K562 (cell line): Measurements from ENCODE around the gene SNAI1. TPM values are rescaled to one million over a fixed set of nuclear protein-coding genes. Genes with fewer than 3 reads are reported as not detected.

ENCODE experiments used
- ATAC-seq: fragments of 200-7000 bp; cut with Tn5 transposase; 3 replicates; pipeline ENCODE4 v1.9.1; 2020; ENCODE audit warnings: moderate library complexity
- BruUV-seq: library from RNA; stranded (reverse); fragments of 400-500 nt; replicated peaks from 2 replicates; lab custom pipeline; 2021; lab: Mats Ljungman, UMichigan
- CTCF ChIA-PET: fragments of 300-600 bp; formaldehyde crosslinking; extraction: SDS; loops from one replicate; lab custom pipeline; 2021; ENCODE audit warnings: low intra/inter-chr PET ratio; lab: Yijun Ruan, JAX
- POLR2A ChIA-PET: fragments of 300-600, 350-650 bp; sonication (Branson Sonifier 250); formaldehyde crosslinking; extraction: SDS; loops from one replicate; lab custom pipeline; 2021; ENCODE audit warnings: antibody characterized with exemption, inconsistent platforms; lab: Yijun Ruan, JAX
- DNase-seq, 4 experiments: peaks; one replicate each; pipeline versions ENCODE4 v3.0.0 to v3.0.0-alpha.2; 2011 to 2018; ENCODE audit warnings: low spot score in 3 of 4, mixed read lengths in 3 of 4; ENCODE audit errors: extremely low read depth in 1 of 4
- FAIRE-seq: peaks from 2 replicates; lab custom pipeline; 2011; peaks lifted over from hg19 to GRCh38; lab: Jason Lieb, UNC
- H2AFZ ChIP-seq: 2 replicates; pipeline ENCODE4 v1.6.0; 2011; ENCODE audit warnings: low read depth, low read length, control low read depth, inconsistent platforms
- H3K27ac ChIP-seq: fragments of 200-600 bp; 3 replicates; pipeline ENCODE4 v1.8.0; 2011; ENCODE audit warnings: low read depth, mild to moderate bottlenecking, control low read depth, inconsistent platforms, low read length, moderate library complexity, mixed read lengths; ENCODE audit errors: extremely low read depth
- H3K27me3 ChIP-seq, 2 experiments: fragments of 300-600 bp in 1 of 2; 2 replicates in 1 of 2; 3 replicates in 1 of 2; pipeline versions ENCODE4 v1.6.0 to v1.8.0; 2011; ENCODE audit warnings: inconsistent platforms in 2 of 2, low read length in 2 of 2, mild to moderate bottlenecking in 1 of 2, mixed read lengths in 1 of 2, moderate library complexity in 1 of 2; ENCODE audit not compliant: control insufficient read depth in 2 of 2, insufficient read depth in 2 of 2
- H3K36me3 ChIP-seq: fragments of 300-600 bp; 3 replicates; pipeline ENCODE4 v1.8.0; 2011; ENCODE audit warnings: mild to moderate bottlenecking, low read length, inconsistent platforms; ENCODE audit not compliant: control insufficient read depth, insufficient read depth
- H3K4me1 ChIP-seq, 2 experiments: fragments of 200-600 bp in 1 of 2; replicated peaks in 1 of 2; 2 replicates in 1 of 2; 3 replicates in 1 of 2; pipeline versions ENCODE4 v1.5.1 to v1.8.0; 2011; ENCODE audit warnings: inconsistent platforms in 2 of 2, low read length in 2 of 2, mild to moderate bottlenecking in 1 of 2, mixed read lengths in 1 of 2, moderate library complexity in 1 of 2; ENCODE audit not compliant: control insufficient read depth in 2 of 2, insufficient read depth in 2 of 2
- H3K4me2 ChIP-seq: 2 replicates; pipeline ENCODE4 v1.6.1; 2011; ENCODE audit warnings: low read length, control low read depth, inconsistent platforms, mixed read lengths; ENCODE audit not compliant: insufficient read depth
- H3K4me3 ChIP-seq: fragments of 200-600 bp; sonication (generic), shearing (Covaris generic); 2 replicates; pipeline ENCODE4 v1.5.1; 2016; ENCODE audit warnings: control low read depth, inconsistent platforms
- H3K79me2 ChIP-seq: fragments of 200-600 bp; 3 replicates; pipeline ENCODE4 v1.8.0; 2011; ENCODE audit warnings: low read length, inconsistent platforms; ENCODE audit not compliant: control insufficient read depth, insufficient read depth
- H3K9ac ChIP-seq, 2 experiments: 2 replicates each; pipeline versions ENCODE4 v1.6.0 to v1.6.1; 2011; ENCODE audit warnings: low read depth in 2 of 2, low read length in 2 of 2, control low read depth in 1 of 2, inconsistent platforms in 1 of 2, mild to moderate bottlenecking in 1 of 2, mixed read lengths in 1 of 2; ENCODE audit not compliant: insufficient read depth in 1 of 2
- H3K9me1 ChIP-seq: one replicate; pipeline ENCODE4 v1.6.0; 2011; ENCODE audit warnings: inconsistent platforms, mild to moderate bottlenecking, low read length, moderate library complexity; ENCODE audit not compliant: control insufficient read depth, insufficient read depth
- H3K9me3 ChIP-seq: replicated peaks from 2 replicates; pipeline ENCODE4 v1.5.1; 2011; ENCODE audit warnings: low read depth, low read length, inconsistent platforms; ENCODE audit not compliant: control insufficient read depth, insufficient read depth
- H4K20me1 ChIP-seq: replicated peaks from 2 replicates; pipeline ENCODE4 v1.6.1; 2011; ENCODE audit warnings: low read length, inconsistent platforms, mixed read lengths; ENCODE audit not compliant: control insufficient read depth, insufficient read depth
- EZH2 ChIP-seq: IDR thresholded peaks from 2 replicates; pipeline ENCODE4 v1.6.1; 2012; ENCODE audit warnings: low read depth, mild to moderate bottlenecking, inconsistent platforms, low read length, borderline replicate concordance
- GTF2A2 ChIP-seq: IDR thresholded peaks from 2 replicates; pipeline ENCODE4 v1.6.1; 2016; ENCODE audit warnings: mild to moderate bottlenecking, missing genetic modification characterization, missing compliant biosample characterization
- LARP7 ChIP-seq: fragments of 450-650 bp; IDR thresholded peaks from 2 replicates; pipeline ENCODE4 v1.6.1; 2016
- MXD1 ChIP-seq: fragments of 250-450 bp; sonication (Bioruptor Pico); IDR thresholded peaks from 2 replicates; pipeline ENCODE4 v1.8.0; 2021; ENCODE audit warnings: borderline replicate concordance, mild to moderate bottlenecking, moderate library complexity; ENCODE audit not compliant: poor library complexity, severe bottlenecking
- PHTF2 ChIP-seq: fragments of 250-450 bp; sonication (Bioruptor Pico); IDR thresholded peaks from 2 replicates; pipeline ENCODE4 v1.5.0; 2021; ENCODE audit warnings: mild to moderate bottlenecking
- SAFB ChIP-seq: fragments of 200-400 bp; formaldehyde crosslinking; IDR thresholded peaks from 2 replicates; pipeline ENCODE4 v1.6.1; 2017; ENCODE audit warnings: low read depth, low read length, borderline replicate concordance
- SNIP1 ChIP-seq: fragments of 450-650 bp; IDR thresholded peaks from 2 replicates; pipeline ENCODE4 v1.7.1; 2017; ENCODE audit warnings: low read depth, mild to moderate bottlenecking
- SRSF1 ChIP-seq: fragments of 200-400 bp; formaldehyde crosslinking; IDR thresholded peaks from 2 replicates; pipeline ENCODE4 v1.6.1; 2017; ENCODE audit warnings: mild to moderate bottlenecking, low read depth, low read length, moderate library complexity
- ZBTB1 ChIP-seq: sonication (generic); formaldehyde crosslinking; IDR thresholded peaks from 2 replicates; pipeline ENCODE4 v1.8.1; 2023; ENCODE audit warnings: missing genetic modification reagents, low read depth, mild to moderate bottlenecking, borderline replicate concordance
- ZNF23 ChIP-seq: fragments of 250-450 bp; sonication (Bioruptor Pico); IDR thresholded peaks from 2 replicates; pipeline ENCODE4 v1.4.0; 2020; ENCODE audit warnings: mild to moderate bottlenecking
- ZNF280A ChIP-seq: fragments of 450-650 bp; IDR thresholded peaks from 2 replicates; pipeline ENCODE4 v1.6.1; 2018; ENCODE audit warnings: mild to moderate bottlenecking, low read depth; ENCODE audit not compliant: partially characterized antibody
- WGBS: fragments of 100-300 bp; shearing (Covaris generic); methylation state at CpG from one replicate; pipeline ENCODE4 v1.1.6; 2016; ENCODE audit warnings: low coverage, mixed read lengths; ENCODE audit not compliant: insufficient coverage; ENCODE audit errors: missing lambda C conversion rate; 5-methylcytosine and 5-hydroxymethylcytosine counted together
- in situ Hi-C: fragments of 300-500 bp; cut with MboI; formaldehyde crosslinking; loops from 4 replicates; pipeline ENCODE4 v1.15.0; 2018; ENCODE audit warnings: inconsistent platforms, mixed read lengths
- intact Hi-C: fragments of 100-400 bp; cut with micrococcal nuclease; formaldehyde crosslinking; loops from 2 replicates; pipeline ENCODE4 v1.14.2; 2022
- polyA plus RNA-seq, 8 experiments: library from polyadenylated mRNA; depleted of rRNA in 4 of 8; stranded (reverse) in 5 of 8; unstranded in 3 of 8; fragments of >200 nt; fragmentation: Nextera tagmentation in 2 of 8; fragmentation: Illumina TruSeq in 1 of 8; extraction: Ambion mirVana in 2 of 8; extraction: Trizol in 1 of 8; gene quantifications; 2 replicates each; pipeline versions ENCODE4 v1.2.1 to v1.2.3, GENCODE V29; 2011 to 2014; ENCODE audit warnings: inconsistent platforms in 1 of 8, missing spikeins in 1 of 8
- total RNA-seq, 7 experiments: library from RNA; depleted of rRNA in 6 of 7; stranded (reverse); fragments of >200 nt in 6 of 7; fragmentation: Illumina TruSeq in 2 of 7; extraction: Trizol in 2 of 7; gene quantifications; 2 replicates each; pipeline versions ENCODE4 v1.2.1 to v1.2.3, GENCODE V29; 2011 to 2021; ENCODE audit warnings: low replicate concordance in 1 of 7
- TF ChIP-seq, protein P1 (sequence below): fragments of 450-650 bp; formaldehyde crosslinking; conservative IDR thresholded peaks from 2 replicates; pipeline ENCODE4 v1.4.0; 2022; ENCODE audit warnings: mild to moderate bottlenecking, missing genetic modification characterization
- TF ChIP-seq, protein P2 (sequence below): fragments of 250-450 bp; sonication (Bioruptor Pico); IDR thresholded peaks from 2 replicates; pipeline ENCODE4 v1.4.0; 2020

The SNAI1 gene
- total and polyA plus RNA-seq, 9 of the 15 experiments (the other 6 are each of a cell fraction or from before 2014, with no cell fraction given), result 0.32 to 11.6 (median 2.0) TPM

DNA sequence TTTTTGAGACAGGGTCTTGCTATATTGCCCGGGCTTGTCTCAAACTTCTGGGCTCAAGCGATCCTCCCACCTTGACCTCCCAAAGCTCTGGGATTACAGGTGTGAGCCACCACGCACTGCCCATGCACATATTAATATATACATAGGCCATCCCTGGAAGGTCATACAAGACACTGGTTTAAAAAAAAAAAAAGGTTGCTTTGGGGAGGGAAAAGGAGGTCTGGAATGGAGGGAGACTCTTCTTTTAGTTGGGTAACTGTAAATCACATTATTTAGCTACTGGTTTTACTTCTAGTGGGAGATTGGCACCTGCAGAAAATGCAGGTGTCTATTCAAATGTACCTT lies 4.1 kb upstream of the SNAI1 start:
- FAIRE-seq (no peak), ATAC-seq (no peak), DNase-seq (no peak)
- ChIA-PET POLR2A (interaction anchor here (0.6 to 1.4 kb wide), 6 partner anchors 8 to 301 kb away, joined by 3 to 6 read pairs (median 4); partner anchors contain the start of gene SPATA2), CTCF (interaction anchor here (0.7 to 8.4 kb wide), 9 partner anchors 92 to 368 kb away, joined by 3 to 100 read pairs (median 5); no protein-coding TSS in a partner anchor)
- BruUV-seq, result no TSS peak
- peaks cover 37 to 43% of the 10 kb centered on the region in 2 experiments for H3K4me1 ChIP-seq
- peak overlapping the region; percentile 98 for H2AFZ ChIP-seq
- TF ChIP-seq ZNF280A, result no peak
- TF ChIP-seq GTF2A2 (tag), result no peak
- TF ChIP-seq PHTF2, result no peak
- TF ChIP-seq ZBTB1 (CRISPR knock-in tag), result no peak
- TF ChIP-seq, protein P1, sequence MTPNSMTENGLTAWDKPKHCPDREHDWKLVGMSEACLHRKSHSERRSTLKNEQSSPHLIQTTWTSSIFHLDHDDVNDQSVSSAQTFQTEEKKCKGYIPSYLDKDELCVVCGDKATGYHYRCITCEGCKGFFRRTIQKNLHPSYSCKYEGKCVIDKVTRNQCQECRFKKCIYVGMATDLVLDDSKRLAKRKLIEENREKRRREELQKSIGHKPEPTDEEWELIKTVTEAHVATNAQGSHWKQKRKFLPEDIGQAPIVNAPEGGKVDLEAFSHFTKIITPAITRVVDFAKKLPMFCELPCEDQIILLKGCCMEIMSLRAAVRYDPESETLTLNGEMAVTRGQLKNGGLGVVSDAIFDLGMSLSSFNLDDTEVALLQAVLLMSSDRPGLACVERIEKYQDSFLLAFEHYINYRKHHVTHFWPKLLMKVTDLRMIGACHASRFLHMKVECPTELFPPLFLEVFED (CRISPR knock-in tag), result no peak
- no peak for TF ChIP-seq EZH2
- no peak for TF ChIP-seq SRSF1
- no peak for TF ChIP-seq LARP7
- no peak for TF ChIP-seq SNIP1
- no peak for TF ChIP-seq ZNF23
- TF ChIP-seq MXD1 (CRISPR knock-in tag), result no peak
- TF ChIP-seq, protein P2, sequence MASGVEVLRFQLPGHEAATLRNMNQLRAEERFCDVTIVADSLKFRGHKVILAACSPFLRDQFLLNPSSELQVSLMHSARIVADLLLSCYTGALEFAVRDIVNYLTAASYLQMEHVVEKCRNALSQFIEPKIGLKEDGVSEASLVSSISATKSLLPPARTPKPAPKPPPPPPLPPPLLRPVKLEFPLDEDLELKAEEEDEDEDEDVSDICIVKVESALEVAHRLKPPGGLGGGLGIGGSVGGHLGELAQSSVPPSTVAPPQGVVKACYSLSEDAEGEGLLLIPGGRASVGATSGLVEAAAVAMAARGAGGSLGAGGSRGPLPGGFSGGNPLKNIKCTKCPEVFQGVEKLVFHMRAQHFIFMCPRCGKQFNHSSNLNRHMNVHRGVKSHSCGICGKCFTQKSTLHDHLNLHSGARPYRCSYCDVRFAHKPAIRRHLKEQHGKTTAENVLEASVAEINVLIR (CRISPR knock-in tag), result no peak
- no peak for TF ChIP-seq SAFB
- H3K9ac ChIP-seq, result peak overlapping the region; percentile 53 to 89; a peak in 2 of 4 replicates
- H3K9me1 ChIP-seq, result no peaks in the 10 kb centered on the region
- no peaks in the 10 kb centered on the region for H3K9me3 ChIP-seq
- WGBS, result 51% methylated on average over 3 of the region's 3 CpGs
- in situ Hi-C loops, result loop anchor here (5.0 to 10.0 kb wide), 2 partner anchors 484 to 596 kb away; no protein-coding TSS in a partner anchor
- no peak overlapping the region; the same call in 2 of the 3 replicates for H3K27ac ChIP-seq
- no peaks in the 10 kb centered on the region for H4K20me1 ChIP-seq
- H3K4me2 ChIP-seq, result peak overlapping the region; percentile 79; the same call in 1 of the 2 replicates
- intact Hi-C loops, result loop anchor here (1.0 to 2.0 kb wide), 3 partner anchors 93 to 201 kb away; no protein-coding TSS in a partner anchor
- H3K79me2 ChIP-seq, result peaks cover 9% of the 10 kb centered on the region
- H3K27me3 ChIP-seq, result no peaks in the 10 kb centered on the region
- H3K4me3 ChIP-seq, result no peak overlapping the region
- peaks cover under 1% of the 10 kb centered on the region; the same call in 1 of the 3 replicates for H3K36me3 ChIP-seq
